ENCODE measurements around the gene RC3H2. TPM values are rescaled to one million over a fixed set of nuclear protein-coding genes. Genes with fewer than 3 reads are reported as not detected.

RC3H2 gene
- total RNA-seq, 1 donor from 2014 or later: 25.1 TPM

DNA sequence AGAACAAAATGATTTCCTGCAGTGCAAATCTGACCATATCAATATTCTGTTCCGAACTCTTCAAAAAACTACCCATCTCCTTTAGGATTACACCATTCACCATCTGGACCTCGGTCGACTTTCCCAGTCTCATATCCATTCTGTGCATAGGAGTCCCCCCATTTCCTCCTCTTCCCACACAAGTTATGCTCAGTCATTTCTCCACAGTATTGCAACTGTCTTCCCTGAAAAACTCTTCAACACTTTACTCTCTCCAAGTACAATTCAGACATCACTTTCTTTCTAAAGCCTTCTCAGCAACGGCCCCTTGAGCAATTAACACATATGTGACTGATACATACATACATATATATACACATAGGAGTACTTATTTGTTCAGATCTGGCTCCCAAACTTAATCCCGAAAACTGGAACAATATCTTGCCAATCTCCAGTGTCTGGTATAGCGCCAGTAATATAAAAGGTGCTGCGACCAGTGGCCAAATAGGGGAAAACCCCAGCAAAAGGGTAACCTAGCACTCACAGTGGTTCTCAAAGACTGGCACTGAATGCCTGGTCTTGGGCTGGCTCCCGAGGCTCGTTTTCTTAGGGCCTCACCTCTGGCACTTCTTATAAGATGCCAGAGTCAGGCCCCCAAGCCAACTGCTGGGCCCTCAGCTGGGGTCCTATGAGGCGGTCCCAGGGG, 25.5 kb upstream of the RC3H2 start:
- Histone ChIP-seq H3K27ac (peak overlapping the region; percentile 78 to 80), H3K27me3 (no peaks in the 10 kb centered on the region), H3K36me3 (no peaks in the 10 kb centered on the region), H3K4me1 (peaks cover 6 to 20% of the 10 kb centered on the region in 2 donors), H3K9me3 (no peaks in the 10 kb centered on the region), H3K4me3 (peak overlapping the region; percentile 82 to 84)
- TF ChIP-seq, protein P1, sequence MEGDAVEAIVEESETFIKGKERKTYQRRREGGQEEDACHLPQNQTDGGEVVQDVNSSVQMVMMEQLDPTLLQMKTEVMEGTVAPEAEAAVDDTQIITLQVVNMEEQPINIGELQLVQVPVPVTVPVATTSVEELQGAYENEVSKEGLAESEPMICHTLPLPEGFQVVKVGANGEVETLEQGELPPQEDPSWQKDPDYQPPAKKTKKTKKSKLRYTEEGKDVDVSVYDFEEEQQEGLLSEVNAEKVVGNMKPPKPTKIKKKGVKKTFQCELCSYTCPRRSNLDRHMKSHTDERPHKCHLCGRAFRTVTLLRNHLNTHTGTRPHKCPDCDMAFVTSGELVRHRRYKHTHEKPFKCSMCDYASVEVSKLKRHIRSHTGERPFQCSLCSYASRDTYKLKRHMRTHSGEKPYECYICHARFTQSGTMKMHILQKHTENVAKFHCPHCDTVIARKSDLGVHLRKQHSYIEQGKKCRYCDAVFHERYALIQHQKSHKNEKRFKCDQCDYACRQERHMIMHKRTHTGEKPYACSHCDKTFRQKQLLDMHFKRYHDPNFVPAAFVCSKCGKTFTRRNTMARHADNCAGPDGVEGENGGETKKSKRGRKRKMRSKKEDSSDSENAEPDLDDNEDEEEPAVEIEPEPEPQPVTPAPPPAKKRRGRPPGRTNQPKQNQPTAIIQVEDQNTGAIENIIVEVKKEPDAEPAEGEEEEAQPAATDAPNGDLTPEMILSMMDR (IDR thresholded peaks at IDR 0.05): no peak
- intact Hi-C loops (cut with DNase I): loop anchor here (1.0 to 2.0 kb wide), 5 partner anchors 10 to 102 kb away; partner anchors contain the start of genes PDCL, RC3H2 and ZBTB6
- no peak for DNase-seq (ENCODE audit: low spot score in 2 of 2)

DNA sequence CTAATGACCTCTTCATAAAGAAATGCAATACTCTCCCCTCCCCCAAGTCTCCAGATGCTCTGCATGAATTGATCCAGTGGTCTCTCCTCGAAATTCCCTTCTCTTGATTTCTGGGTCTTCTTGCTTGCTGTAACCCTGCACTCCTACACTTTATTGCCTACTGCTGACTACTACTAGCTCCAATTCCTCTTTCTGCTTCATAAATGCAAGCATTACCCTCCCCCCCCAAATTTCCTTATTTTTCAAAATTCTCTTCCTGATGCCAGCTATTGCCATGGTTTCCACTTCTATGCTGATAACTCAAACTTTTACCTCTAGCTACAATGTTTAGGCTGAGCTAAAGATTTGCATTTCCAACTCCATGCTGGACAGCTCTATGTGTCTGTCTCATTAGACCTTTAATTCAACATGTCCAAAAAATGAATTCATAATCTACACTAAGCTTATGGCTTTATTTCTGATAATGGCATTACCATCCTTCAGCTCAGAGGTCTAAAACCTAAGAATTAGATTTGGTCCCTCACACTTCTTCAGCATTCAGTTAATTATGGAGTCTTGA, 24.7 kb upstream of the RC3H2 start:
- Histone ChIP-seq H3K9me3 (no peaks in the 10 kb centered on the region), H3K36me3 (no peaks in the 10 kb centered on the region), H3K4me3 (peak overlapping the region in 1 of 2 donors; percentile 82), H3K27ac (no peak overlapping the region), H3K27me3 (no peaks in the 10 kb centered on the region), H3K4me1 (peaks cover 6 to 20% of the 10 kb centered on the region in 2 donors)
- DNase-seq (ENCODE audit: low spot score in 2 of 2): no peak
- TF ChIP-seq, protein P1 (IDR thresholded peaks at IDR 0.05): no peak
- intact Hi-C loops (cut with DNase I): loop anchor here (2.0 kb wide), 1 partner anchor 17 kb away; the partner anchor contains the start of gene ZBTB6

DNA sequence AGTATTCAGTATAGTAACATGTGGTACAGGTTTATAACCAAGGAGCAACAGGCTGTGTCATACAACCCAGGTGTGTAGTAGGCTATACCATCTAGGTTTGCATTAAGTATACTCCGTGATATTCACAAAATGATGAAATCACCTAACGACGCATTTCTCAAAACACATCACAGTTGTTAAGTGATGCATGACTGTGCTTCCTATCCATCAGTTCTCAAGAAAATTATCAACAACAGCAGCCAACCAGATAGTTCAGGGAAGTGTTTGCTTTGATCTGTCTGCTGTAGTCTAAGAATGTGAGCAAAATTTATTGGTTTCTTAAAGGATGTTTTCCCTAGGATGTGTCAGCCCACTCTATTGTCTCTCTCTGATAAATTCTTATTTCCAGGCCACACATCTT, 18.8 kb upstream of the RC3H2 start:
- intact Hi-C loops (cut with DNase I): no loop called here

DNA sequence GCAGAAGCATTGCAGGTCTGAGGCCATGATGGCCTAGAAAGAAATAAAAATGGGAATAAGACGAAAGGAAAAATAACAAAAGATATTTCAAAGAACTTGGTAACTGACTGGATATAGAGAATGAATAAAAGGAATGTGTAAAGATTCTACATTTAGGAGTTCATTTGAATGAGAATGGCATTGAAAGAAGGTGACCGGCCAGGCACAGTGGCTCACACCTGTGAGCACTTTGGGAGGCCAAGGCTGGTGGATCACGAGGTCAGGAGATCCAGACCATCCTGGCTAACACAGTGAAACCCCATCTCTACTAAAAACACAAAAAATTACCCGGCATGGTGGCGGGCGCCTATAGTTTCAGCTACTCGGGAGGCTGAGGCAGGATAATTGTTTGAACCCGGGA, 17.6 kb upstream of the RC3H2 start:
- TF ChIP-seq, protein P1 (IDR thresholded peaks at IDR 0.05): no peak
- Histone ChIP-seq H3K4me1 (no peaks in the 10 kb centered on the region), H3K36me3 (peaks cover 9 to 17% of the 10 kb centered on the region in 2 donors), H3K9me3 (no peaks in the 10 kb centered on the region), H3K27ac (no peak overlapping the region), H3K4me3 (no peak overlapping the region), H3K27me3 (no peaks in the 10 kb centered on the region)
- no peak for DNase-seq (ENCODE audit: low spot score in 2 of 2)
- intact Hi-C loops (cut with DNase I): no loop called here

More for the DNA sequence above, 18.8 kb upstream of the RC3H2 start:
- H3K36me3 ChIP-seq: peaks cover 5 to 17% of the 10 kb centered on the region in 2 donors
- H3K4me3 ChIP-seq: no peak overlapping the region
- H3K27me3 ChIP-seq: no peaks in the 10 kb centered on the region
- H3K4me1 ChIP-seq: no peaks in the 10 kb centered on the region
- TF ChIP-seq, protein P1 (IDR thresholded peaks at IDR 0.05): no peak
- H3K9me3 ChIP-seq: no peaks in the 10 kb centered on the region
- no peak overlapping the region for H3K27ac ChIP-seq
- DNase-seq (ENCODE audit: low spot score in 2 of 2): no peak

DNA sequence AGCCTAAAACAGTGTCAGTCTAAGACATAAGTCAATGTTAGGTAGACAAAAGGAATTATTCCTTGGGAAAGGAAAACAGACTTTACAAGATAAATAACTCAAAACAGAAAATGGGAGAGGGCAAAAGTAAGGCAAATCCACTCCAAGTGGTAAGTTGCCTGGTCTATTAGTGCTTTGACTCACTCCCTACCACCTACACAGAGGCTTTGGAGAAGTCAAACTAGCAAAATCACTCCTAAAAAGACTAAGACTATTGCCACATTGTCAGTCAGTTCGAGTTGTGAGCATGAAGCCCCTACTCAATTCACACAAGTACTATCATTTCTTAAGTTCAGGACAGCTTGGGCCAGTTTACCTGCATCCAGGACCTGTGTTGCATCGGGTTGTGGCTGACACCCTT, 13.2 kb upstream of the RC3H2 start:
- intact Hi-C loops (cut with DNase I): no loop called here
- Histone ChIP-seq H3K36me3 (peaks cover 9 to 17% of the 10 kb centered on the region in 2 donors), H3K27me3 (no peaks in the 10 kb centered on the region), H3K4me1 (no peaks in the 10 kb centered on the region), H3K9me3 (no peaks in the 10 kb centered on the region), H3K27ac (no peak overlapping the region), H3K4me3 (no peak overlapping the region)
- no peak for DNase-seq (ENCODE audit: low spot score in 2 of 2)
- TF ChIP-seq, protein P1 (IDR thresholded peaks at IDR 0.05): no peak
